Mesenchymal stem cell (in vitro differentiated cells and primary cell): ENCODE results near the gene FGFR2.

Source experiments
- DNase-seq: peaks from one replicate; pipeline ENCODE4 v3.0.0-alpha.2; 2013
- H2AFZ ChIP-seq: one replicate; pipeline ENCODE4 v1.6.1; 2013; ENCODE audit warnings: low read depth, mild to moderate bottlenecking, control low read depth, inconsistent platforms, low read length, moderate library complexity
- H2AK5ac ChIP-seq: 2 replicates; pipeline ENCODE4 v1.6.1; 2013; ENCODE audit warnings: low read length, moderate library complexity, mild to moderate bottlenecking, inconsistent platforms; ENCODE audit not compliant: severe bottlenecking
- H2BK120ac ChIP-seq: one replicate; pipeline ENCODE4 v1.6.1; 2013; ENCODE audit warnings: low read depth, mild to moderate bottlenecking, inconsistent platforms, low read length, moderate library complexity
- H2BK12ac ChIP-seq, 2 experiments: one replicate each; pipeline ENCODE4 v1.6.1; 2013; ENCODE audit warnings: inconsistent platforms in 2 of 2, low read length in 2 of 2, mild to moderate bottlenecking in 2 of 2, moderate library complexity in 2 of 2, control low read depth in 1 of 2
- H2BK15ac ChIP-seq: one replicate; pipeline ENCODE4 v1.6.1; 2013; ENCODE audit warnings: mild to moderate bottlenecking, low read depth, inconsistent platforms; ENCODE audit not compliant: poor library complexity, severe bottlenecking
- H2BK5ac ChIP-seq: 2 replicates; pipeline ENCODE4 v1.6.1; 2013; ENCODE audit warnings: low read depth, mild to moderate bottlenecking, low read length, control low read depth, inconsistent platforms; ENCODE audit not compliant: poor library complexity, severe bottlenecking
- H3K14ac ChIP-seq, 2 experiments: one replicate each; pipeline ENCODE4 v1.6.1; 2013; ENCODE audit warnings: inconsistent platforms in 2 of 2, low read length in 2 of 2, control low read depth in 1 of 2, mild to moderate bottlenecking in 1 of 2, moderate library complexity in 1 of 2
- H3K18ac ChIP-seq, 2 experiments: one replicate each; pipeline ENCODE4 v1.6.1; 2013; ENCODE audit warnings: inconsistent platforms in 2 of 2, low read length in 2 of 2, control low read depth in 1 of 2, low read depth in 1 of 2, mild to moderate bottlenecking in 1 of 2
- H3K23ac ChIP-seq, 2 experiments: one replicate each; pipeline ENCODE4 v1.6.1; 2013; ENCODE audit warnings: inconsistent platforms in 2 of 2, low read length in 2 of 2, mild to moderate bottlenecking in 2 of 2, moderate library complexity in 2 of 2, control low read depth in 1 of 2
- H3K27ac ChIP-seq: 2 replicates; pipeline ENCODE4 v1.5.1; 2013; ENCODE audit warnings: mild to moderate bottlenecking, moderate library complexity, low read length, control low read depth, inconsistent platforms; ENCODE audit not compliant: poor library complexity, severe bottlenecking
- H3K27me3 ChIP-seq, 2 experiments: 2 replicates each; pipeline versions ENCODE4 v1.6.1 to v1.7.0; 2013; ENCODE audit warnings: low read length in 2 of 2, mild to moderate bottlenecking in 2 of 2, moderate library complexity in 2 of 2, control low read depth in 1 of 2, inconsistent platforms in 1 of 2; ENCODE audit not compliant: control insufficient read depth in 1 of 2, insufficient read depth in 1 of 2
- H3K36me3 ChIP-seq, 2 experiments: 2 replicates each; pipeline versions ENCODE4 v1.6.1 to v1.7.0; 2013; ENCODE audit warnings: low read length in 2 of 2, control low read depth in 1 of 2, inconsistent platforms in 1 of 2, low read depth in 1 of 2, mild to moderate bottlenecking in 1 of 2; ENCODE audit not compliant: insufficient read depth in 2 of 2, control insufficient read depth in 1 of 2
- H3K4ac ChIP-seq, 2 experiments: one replicate each; pipeline ENCODE4 v1.6.1; 2013; ENCODE audit warnings: inconsistent platforms in 2 of 2, low read length in 2 of 2, mild to moderate bottlenecking in 2 of 2, moderate library complexity in 2 of 2, control low read depth in 1 of 2, low read depth in 1 of 2
- H3K4me1 ChIP-seq: 2 replicates; pipeline ENCODE4 v1.6.1; 2013; ENCODE audit warnings: low read depth, low read length, control low read depth; ENCODE audit not compliant: control insufficient read depth, insufficient read depth
- H3K4me2 ChIP-seq: 2 replicates; pipeline ENCODE4 v1.6.1; 2013; ENCODE audit warnings: low read length, mild to moderate bottlenecking, inconsistent platforms; ENCODE audit not compliant: poor library complexity, severe bottlenecking
- H3K4me3 ChIP-seq, 2 experiments: 2 replicates each; pipeline versions ENCODE4 v1.5.1 to v1.7.0; 2013; ENCODE audit warnings: low read length in 2 of 2, mild to moderate bottlenecking in 2 of 2, control low read depth in 1 of 2, low read depth in 1 of 2; ENCODE audit not compliant: insufficient read depth in 1 of 2
- H3K79me1 ChIP-seq: replicated peaks from 2 replicates; pipeline ENCODE4 v1.6.1; 2013; ENCODE audit warnings: mild to moderate bottlenecking, control low read depth, low read length, inconsistent platforms; ENCODE audit not compliant: poor library complexity, severe bottlenecking
- H3K9ac ChIP-seq: 2 replicates; pipeline ENCODE4 v1.7.0; 2013; ENCODE audit warnings: mild to moderate bottlenecking, low read length, moderate library complexity
- H3K9me3 ChIP-seq: 2 replicates; pipeline ENCODE4 v1.7.0; 2013; ENCODE audit warnings: mild to moderate bottlenecking, low read length; ENCODE audit not compliant: control insufficient read depth
- H4K8ac ChIP-seq: one replicate; pipeline ENCODE4 v1.6.1; 2013; ENCODE audit warnings: inconsistent platforms, mild to moderate bottlenecking, low read length, moderate library complexity
- H4K91ac ChIP-seq: one replicate; pipeline ENCODE4 v1.6.1; 2013; ENCODE audit warnings: mild to moderate bottlenecking, low read length, inconsistent platforms
- WGBS: methylation state at CpG from one replicate; pipeline ENCODE4 v1.1.7; 2013; ENCODE audit warnings: mixed read lengths; 5-methylcytosine and 5-hydroxymethylcytosine counted together

The FGFR2 gene

DNA sequence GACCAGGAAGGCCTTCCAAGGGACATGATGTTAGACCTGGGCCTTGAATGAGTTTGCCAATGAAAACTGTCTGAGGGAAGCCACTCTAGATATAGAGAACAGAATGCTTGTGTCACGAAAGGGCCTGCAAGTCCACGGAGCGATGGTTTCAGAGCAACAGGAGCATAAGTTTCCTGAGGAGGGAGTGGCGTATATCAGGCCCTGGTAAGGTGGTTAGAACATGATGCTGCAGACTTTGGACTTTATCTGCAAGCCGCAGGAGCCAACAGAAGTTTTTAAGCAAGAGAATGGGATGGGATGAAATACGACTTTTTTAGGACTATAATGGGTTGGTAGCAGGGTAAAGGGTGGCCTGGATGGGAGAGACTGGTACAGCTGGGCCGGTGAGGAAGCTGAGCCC, 136.0 kb downstream of the FGFR2 start:
- Histone ChIP-seq H3K27ac (no peak overlapping the region), H3K4ac (no peak overlapping the region), H3K4me1 (peaks cover 17% of the 10 kb centered on the region), H3K4me2 (no peak overlapping the region), H3K14ac (no peak overlapping the region), H3K9ac (no peak overlapping the region), H3K18ac (no peak overlapping the region), H2BK120ac (no peak overlapping the region), H2AK5ac (peak overlapping the region; percentile 23), H3K9me3 (no peaks in the 10 kb centered on the region), H3K4me3 (no peak overlapping the region), H4K91ac (no peak overlapping the region), H3K27me3 (peaks cover 0 to 17% of the 10 kb centered on the region in 2 experiments), H2BK12ac (no peak overlapping the region), H4K8ac (no peak overlapping the region), H3K36me3 (no peaks in the 10 kb centered on the region), H2BK15ac (no peak overlapping the region), H2BK5ac (no peak overlapping the region), H3K23ac (no peak overlapping the region), H3K79me1 (no peaks in the 10 kb centered on the region), H2AFZ (no peak overlapping the region)
- no peak for DNase-seq
- WGBS: 87% methylated on average over 7 of the region's 7 CpGs

DNA sequence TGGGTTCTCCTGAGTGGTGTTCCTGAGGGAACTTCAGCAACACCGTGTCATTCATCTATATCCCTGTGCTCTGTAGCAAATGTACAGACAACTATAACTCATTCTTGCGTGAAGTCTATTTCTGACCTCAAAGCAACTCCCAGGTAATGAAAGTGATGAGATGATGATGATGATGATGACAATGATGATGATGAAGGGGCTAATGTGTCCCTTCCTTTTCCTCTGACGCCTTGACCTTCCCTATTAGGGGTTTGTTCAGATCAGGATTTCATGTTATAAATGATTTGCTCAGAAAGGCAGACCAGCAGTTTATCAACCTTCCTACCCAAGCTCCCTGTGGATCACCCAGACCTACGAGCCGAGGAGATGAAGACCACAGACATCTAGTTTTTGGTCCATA, 136.9 kb downstream of the FGFR2 start:
- no peaks in the 10 kb centered on the region for H3K36me3 ChIP-seq
- no peak overlapping the region for H3K4me3 ChIP-seq
- no peak overlapping the region for H2AFZ ChIP-seq
- H2BK15ac ChIP-seq: no peak overlapping the region
- H3K27ac ChIP-seq: no peak overlapping the region
- H3K4ac ChIP-seq: no peak overlapping the region
- H3K9ac ChIP-seq: no peak overlapping the region
- no peak overlapping the region for H3K18ac ChIP-seq
- H3K27me3 ChIP-seq: peaks cover 3 to 16% of the 10 kb centered on the region in 2 experiments
- no peaks in the 10 kb centered on the region for H3K79me1 ChIP-seq
- H4K91ac ChIP-seq: no peak overlapping the region
- no peak overlapping the region for H3K14ac ChIP-seq
- no peak overlapping the region for H3K23ac ChIP-seq
- H3K4me1 ChIP-seq: peaks cover 17% of the 10 kb centered on the region
- H3K9me3 ChIP-seq: no peaks in the 10 kb centered on the region
- H3K4me2 ChIP-seq: no peak overlapping the region
- no peak for DNase-seq
- H2AK5ac ChIP-seq: peak overlapping the region; percentile 33
- H2BK5ac ChIP-seq: no peak overlapping the region
- H2BK120ac ChIP-seq: no peak overlapping the region
- 87% methylated on average over 4 of the region's 5 CpGs for WGBS
- H4K8ac ChIP-seq: no peak overlapping the region
- no peak overlapping the region for H2BK12ac ChIP-seq

DNA sequence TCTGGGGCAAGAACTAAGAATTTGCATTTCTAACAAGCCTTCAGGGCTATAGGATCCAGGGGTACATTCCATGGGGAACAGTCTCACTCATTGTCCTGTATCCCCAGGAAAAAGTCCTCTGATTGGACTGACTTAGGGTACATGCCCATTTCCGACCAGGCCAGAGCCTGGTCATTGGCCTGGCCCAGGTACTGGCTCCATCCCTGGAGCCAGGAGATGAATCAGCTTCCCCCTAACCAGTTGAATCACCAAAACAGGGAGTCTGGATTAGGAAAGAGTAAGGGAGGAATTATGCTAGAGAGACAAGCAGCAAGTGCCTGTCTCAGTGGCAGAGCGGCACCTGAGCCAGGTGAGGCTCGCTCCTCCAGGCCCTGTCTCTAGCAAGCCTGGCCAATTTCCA, 137.5 kb downstream of the FGFR2 start:
- WGBS: 88% methylated on average over 3 of the region's 3 CpGs
- H3K14ac ChIP-seq: no peak overlapping the region
- peak overlapping the region; percentile 85 for H2AK5ac ChIP-seq
- H3K9me3 ChIP-seq: no peaks in the 10 kb centered on the region
- H2BK120ac ChIP-seq: no peak overlapping the region
- H3K27me3 ChIP-seq: peaks cover 3 to 16% of the 10 kb centered on the region in 2 experiments
- no peak overlapping the region for H2AFZ ChIP-seq
- no peak overlapping the region for H3K4ac ChIP-seq
- no peak overlapping the region for H4K8ac ChIP-seq
- no peaks in the 10 kb centered on the region for H3K79me1 ChIP-seq
- H3K36me3 ChIP-seq: no peaks in the 10 kb centered on the region
- no peak overlapping the region for H2BK5ac ChIP-seq
- no peak overlapping the region for H3K18ac ChIP-seq
- no peak overlapping the region for H4K91ac ChIP-seq
- no peak overlapping the region for H3K27ac ChIP-seq
- H3K4me1 ChIP-seq: peaks cover 17% of the 10 kb centered on the region
- no peak overlapping the region for H3K4me2 ChIP-seq
- no peak for DNase-seq
- no peak overlapping the region for H3K4me3 ChIP-seq
- H3K9ac ChIP-seq: no peak overlapping the region
- H2BK15ac ChIP-seq: no peak overlapping the region
- H3K23ac ChIP-seq: no peak overlapping the region
- H2BK12ac ChIP-seq: no peak overlapping the region

DNA sequence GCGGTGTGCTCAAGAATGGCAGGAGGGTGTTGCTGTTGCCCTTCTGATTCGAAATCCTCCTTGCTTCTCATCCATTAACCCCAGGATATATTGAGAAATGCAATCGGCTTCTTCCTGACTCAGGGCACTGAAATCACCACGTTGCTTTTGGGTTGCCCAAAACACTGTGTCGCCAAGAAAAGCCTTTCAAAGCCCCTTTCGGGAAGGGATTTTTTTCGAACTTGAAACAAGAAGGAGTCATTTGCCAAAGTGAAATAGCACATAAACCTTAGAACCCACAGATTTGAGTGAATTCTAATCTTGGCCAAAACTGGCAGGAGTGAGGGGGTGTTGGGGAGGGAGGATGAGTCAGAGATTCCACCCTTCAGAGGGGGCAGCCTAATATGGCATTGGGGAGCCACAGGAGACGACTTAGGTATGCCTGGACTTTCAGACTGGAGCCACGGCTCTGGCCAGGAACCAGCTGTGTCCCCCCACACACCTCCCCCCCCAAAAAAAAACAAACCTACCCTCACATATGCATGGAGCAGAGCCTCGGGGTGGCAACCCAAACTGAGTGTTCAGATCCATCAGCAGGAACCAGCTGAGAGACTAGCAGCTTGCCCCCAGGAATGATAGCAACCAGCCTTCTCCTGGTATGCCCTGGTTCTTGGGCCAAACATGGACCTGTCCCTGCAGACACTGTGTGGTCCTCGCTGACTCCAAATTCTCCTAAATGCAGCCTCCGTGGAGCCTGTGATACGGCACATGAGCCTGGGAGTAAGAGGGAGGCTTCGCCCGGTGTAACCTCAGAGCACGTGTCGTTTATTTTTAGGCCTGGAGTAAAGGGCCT, 138.4 kb downstream of the FGFR2 start:
- Histone ChIP-seq H3K36me3 (no peaks in the 10 kb centered on the region), H3K14ac (no peak overlapping the region), H2BK12ac (no peak overlapping the region), H3K4me3 (no peak overlapping the region), H2BK5ac (peak overlapping the region; percentile 87), H2BK15ac (no peak overlapping the region), H3K18ac (no peak overlapping the region), H3K9me3 (no peaks in the 10 kb centered on the region), H3K27me3 (peaks cover 3 to 11% of the 10 kb centered on the region in 2 experiments), H2BK120ac (no peak overlapping the region), H3K79me1 (no peaks in the 10 kb centered on the region), H2AK5ac (peak overlapping the region; percentile 85), H3K4me2 (peak overlapping the region; percentile 31), H3K4me1 (peaks cover 18% of the 10 kb centered on the region), H4K8ac (no peak overlapping the region), H3K23ac (no peak overlapping the region), H3K4ac (no peak overlapping the region), H3K9ac (no peak overlapping the region), H2AFZ (no peak overlapping the region), H3K27ac (peak overlapping the region; percentile 92), H4K91ac (no peak overlapping the region)
- DNase-seq: no peak
- 70% methylated on average over 17 of the region's 17 CpGs for WGBS
